HEK293 (cell line): Measurements from ENCODE around the gene SMIM22.
A peak's percentile ranks its signal among the peaks of the same experiment; 100 is the strongest.

ENCODE experiments used
- CTCF ChIA-PET: fragments of 350-600 bp; formaldehyde crosslinking; extraction: SDS; loops from one replicate; lab custom pipeline; 2021; ENCODE audit warnings: antibody characterized with exemption; lab: Yijun Ruan, JAX
- POLR2A ChIA-PET: fragments of 300-600 bp; formaldehyde crosslinking; extraction: SDS; loops from one replicate; lab custom pipeline; 2020; ENCODE audit warnings: antibody characterized with exemption, inconsistent platforms; lab: Yijun Ruan, JAX
- H3K27ac ChIP-seq: fragments of 200-500 bp; sonication (Bioruptor generic); 2 replicates; pipeline ENCODE4 v1.5.1; 2014; ENCODE audit warnings: low read depth, low read length, control low read depth, inconsistent platforms; ENCODE audit errors: extremely low read depth
- H3K36me3 ChIP-seq, 2 experiments: fragments of 200-500 bp in 1 of 2; sonication (Bioruptor generic) in 1 of 2; 1 replicate in 1 of 2; 2 replicates in 1 of 2; pipeline ENCODE4 v1.5.1; 2014 to 2017; ENCODE audit warnings: inconsistent platforms in 2 of 2, low read length in 2 of 2; ENCODE audit not compliant: control insufficient read depth in 2 of 2, insufficient read depth in 1 of 2
- H3K4me1 ChIP-seq: fragments of 200-500 bp; sonication (Bioruptor generic); 2 replicates; pipeline ENCODE4 v1.5.1; 2014; ENCODE audit warnings: mild to moderate bottlenecking, low read length, inconsistent platforms; ENCODE audit not compliant: control insufficient read depth, insufficient read depth
- H3K4me3 ChIP-seq: 2 replicates; pipeline ENCODE4 v1.5.1; 2011; ENCODE audit warnings: low read depth, mild to moderate bottlenecking, control low read depth, low read length, moderate library complexity
- H3K9me3 ChIP-seq: fragments of 200-500 bp; sonication (Bioruptor generic); 2 replicates; pipeline ENCODE4 v1.5.1; 2014; ENCODE audit warnings: low read depth, low read length, inconsistent platforms; ENCODE audit not compliant: control insufficient read depth, insufficient read depth
- FEZF1 ChIP-seq: fragments of 450-650 bp; formaldehyde crosslinking; IDR thresholded peaks from 2 replicates; pipeline ENCODE4 v1.5.1; 2016; ENCODE audit warnings: missing biosample characterization, missing genetic modification characterization
- MEIS1 ChIP-seq: sonication (generic); formaldehyde crosslinking; IDR thresholded peaks from 2 replicates; pipeline ENCODE4 v1.8.1; 2022; ENCODE audit warnings: missing genetic modification reagents, mild to moderate bottlenecking, borderline replicate concordance
- OSR2 ChIP-seq: fragments of 450-650 bp; formaldehyde crosslinking; IDR thresholded peaks from 2 replicates; pipeline ENCODE4 v1.5.1; 2016; ENCODE audit warnings: missing biosample characterization, missing genetic modification characterization
- PRDM4 ChIP-seq: fragments of 450-650 bp; formaldehyde crosslinking; IDR thresholded peaks from 2 replicates; pipeline ENCODE4 v1.5.1; 2017; ENCODE audit warnings: missing biosample characterization, missing genetic modification characterization
- SP7 ChIP-seq: fragments of 450-650 bp; formaldehyde crosslinking; IDR thresholded peaks from 2 replicates; pipeline ENCODE4 v1.5.1; 2016; ENCODE audit warnings: missing biosample characterization, missing genetic modification characterization
- ZBTB20 ChIP-seq: fragments of 450-650 bp; formaldehyde crosslinking; IDR thresholded peaks from 2 replicates; pipeline ENCODE4 v1.5.1; 2016; ENCODE audit warnings: missing biosample characterization, missing genetic modification characterization
- ZEB2 ChIP-seq: fragments of 450-650 bp; formaldehyde crosslinking; IDR thresholded peaks from 2 replicates; pipeline ENCODE4 v1.5.1; 2016; ENCODE audit warnings: missing biosample characterization, missing genetic modification characterization
- ZNF223 ChIP-seq: fragments of 450-650 bp; formaldehyde crosslinking; IDR thresholded peaks from 2 replicates; pipeline ENCODE4 v1.5.1; 2016; ENCODE audit warnings: missing biosample characterization, missing genetic modification characterization
- ZNF23 ChIP-seq: fragments of 450-650 bp; formaldehyde crosslinking; IDR thresholded peaks from 2 replicates; pipeline ENCODE4 v1.5.1; 2016; ENCODE audit warnings: missing biosample characterization, missing genetic modification characterization, borderline replicate concordance
- ZNF311 ChIP-seq: fragments of 450-650 bp; formaldehyde crosslinking; IDR thresholded peaks from 2 replicates; pipeline ENCODE4 v1.5.1; 2017; ENCODE audit warnings: missing biosample characterization, missing genetic modification characterization, borderline replicate concordance
- ZNF391 ChIP-seq: fragments of 450-650 bp; formaldehyde crosslinking; IDR thresholded peaks from 2 replicates; pipeline ENCODE4 v1.5.1; 2016; ENCODE audit warnings: low read depth, missing biosample characterization, missing genetic modification characterization, borderline replicate concordance
- ZNF398 ChIP-seq: fragments of 450-650 bp; formaldehyde crosslinking; IDR thresholded peaks from 2 replicates; pipeline ENCODE4 v1.5.1; 2017; ENCODE audit warnings: missing biosample characterization, missing genetic modification characterization
- ZNF473 ChIP-seq: fragments of 450-650 bp; formaldehyde crosslinking; IDR thresholded peaks from 2 replicates; pipeline ENCODE4 v1.5.1; 2017; ENCODE audit warnings: missing biosample characterization, missing genetic modification characterization
- ZNF48 ChIP-seq: fragments of 450-650 bp; formaldehyde crosslinking; IDR thresholded peaks from 2 replicates; pipeline ENCODE4 v1.5.1; 2016; ENCODE audit warnings: missing biosample characterization, missing genetic modification characterization
- ZNF558 ChIP-seq: fragments of 450-650 bp; formaldehyde crosslinking; IDR thresholded peaks from 2 replicates; pipeline ENCODE4 v1.5.1; 2016; ENCODE audit warnings: missing biosample characterization, missing genetic modification characterization
- ZNF645 ChIP-seq: fragments of 450-650 bp; formaldehyde crosslinking; IDR thresholded peaks from 2 replicates; pipeline ENCODE4; 2016; ENCODE audit warnings: missing biosample characterization, missing genetic modification characterization
- ZNF768 ChIP-seq: fragments of 450-650 bp; formaldehyde crosslinking; IDR thresholded peaks from 2 replicates; pipeline ENCODE4 v1.5.1; 2018; ENCODE audit warnings: missing biosample characterization, mild to moderate bottlenecking, missing genetic modification characterization
- ZNF791 ChIP-seq: fragments of 450-650 bp; formaldehyde crosslinking; IDR thresholded peaks from 2 replicates; pipeline ENCODE4 v1.5.1; 2016; ENCODE audit warnings: missing biosample characterization, missing genetic modification characterization
- ZSCAN23 ChIP-seq: fragments of 450-650 bp; formaldehyde crosslinking; IDR thresholded peaks from 2 replicates; pipeline ENCODE4 v1.5.1; 2016; ENCODE audit warnings: missing biosample characterization, missing genetic modification characterization
- ZSCAN4 ChIP-seq: fragments of 450-650 bp; formaldehyde crosslinking; IDR thresholded peaks from 2 replicates; pipeline ENCODE4 v1.5.1; 2017; ENCODE audit warnings: missing biosample characterization, missing genetic modification characterization
- TF ChIP-seq, protein P1 (sequence below): fragments of 450-650 bp; formaldehyde crosslinking; IDR thresholded peaks from 2 replicates; pipeline ENCODE4 v1.5.1; 2016; ENCODE audit warnings: missing biosample characterization, missing genetic modification characterization
- TF ChIP-seq, protein P2 (sequence below): fragments of 450-650 bp; IDR thresholded peaks from 2 replicates; pipeline ENCODE4 v1.5.1; 2018; ENCODE audit warnings: missing biosample characterization, missing genetic modification characterization

Gene SMIM22

GRCh38 chr16:4803401-4803844 lies 8.3 kb downstream of the SMIM22 start (continued):
- TF ChIP-seq ZNF398 (tag by site-specific recombination) (peak; percentile 21; the same call in 1 of the 2 replicates), ZNF791 (tag by site-specific recombination) (no peak), ZNF48 (tag by site-specific recombination) (no peak), SP7 (0 out of 2 replicates have a peak, but pooled peaks have one; percentile 15), ZNF311 (tag by site-specific recombination) (no peak)

DNA sequence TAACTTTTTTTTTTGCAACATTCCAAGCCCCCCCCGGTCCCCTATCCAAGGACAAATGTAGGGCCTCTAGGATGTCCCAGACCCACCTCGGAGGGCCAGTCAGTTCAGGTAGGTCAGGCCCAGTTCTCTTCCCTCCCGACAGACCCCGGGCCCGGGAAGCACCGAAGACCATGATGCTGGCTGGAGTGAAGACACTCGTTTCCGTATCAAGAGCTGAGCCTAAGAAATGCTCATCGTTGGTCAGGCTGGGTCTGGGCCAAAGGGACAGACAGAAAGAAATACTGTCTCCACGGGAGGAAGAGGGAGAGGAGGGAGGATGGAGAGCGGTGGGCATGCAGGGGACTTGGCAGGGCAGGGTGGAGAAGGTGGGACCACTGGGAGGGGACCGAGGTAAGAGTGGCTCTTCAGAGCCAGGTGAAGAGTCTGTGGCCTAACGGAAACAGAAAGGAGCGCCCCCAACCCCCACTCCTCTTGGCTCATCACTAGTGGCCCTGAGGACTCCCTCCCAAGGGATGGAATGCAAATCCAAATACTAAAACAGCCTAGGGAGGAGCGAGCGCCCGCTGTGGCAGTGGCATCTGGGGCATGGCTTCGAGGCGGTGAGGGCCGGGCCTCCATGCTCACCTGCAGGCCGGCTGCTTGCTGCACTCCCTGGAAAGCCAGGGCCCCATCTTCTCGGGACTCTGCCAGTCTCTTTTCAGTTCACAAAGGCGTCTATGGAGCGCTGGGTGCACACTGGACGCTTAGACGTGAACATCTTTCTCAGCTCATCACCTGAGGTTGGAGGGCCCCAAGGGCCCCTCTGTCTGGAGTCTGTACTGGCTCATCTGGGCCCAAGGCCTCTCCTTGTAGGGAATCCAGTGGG lies 9.0 kb downstream of the SMIM22 start:
- CTCF ChIA-PET: no interaction called here
- H3K4me1 ChIP-seq: peaks cover 3% of the 10 kb centered on the region; the same call in 1 of the 2 replicates
- no peak overlapping the region; the same call in 1 of the 2 replicates for H3K27ac ChIP-seq
- TF ChIP-seq FEZF1 (tag by site-specific recombination) (no peak), ZNF558 (tag by site-specific recombination) (no peak), ZNF645 (tag by site-specific recombination) (no peak), ZSCAN4 (tag by site-specific recombination) (no peak), ZBTB20 (tag by site-specific recombination) (peak; percentile 10; the same call in 1 of the 2 replicates), ZNF768 (no peak), ZNF223 (tag by site-specific recombination) (no peak), ZNF391 (tag by site-specific recombination) (no peak), ZEB2 (tag by site-specific recombination) (0 out of 2 replicates have a peak, but pooled peaks have one; percentile 18), ZSCAN23 (tag by site-specific recombination) (no peak), OSR2 (no peak), ZNF23 (tag by site-specific recombination) (no peak)
- TF ChIP-seq, all 188 proteins: peak for 2
- peaks cover 23 to 54% of the 10 kb centered on the region in 2 experiments for H3K36me3 ChIP-seq
- POLR2A ChIA-PET: interaction anchor here (0.6 to 1.2 kb wide), 2 partner anchors 35 to 39 kb away, joined by 3 to 4 read pairs; no protein-coding TSS in a partner anchor
- H3K4me3 ChIP-seq: no peak overlapping the region
- no peaks in the 10 kb centered on the region for H3K9me3 ChIP-seq

DNA sequence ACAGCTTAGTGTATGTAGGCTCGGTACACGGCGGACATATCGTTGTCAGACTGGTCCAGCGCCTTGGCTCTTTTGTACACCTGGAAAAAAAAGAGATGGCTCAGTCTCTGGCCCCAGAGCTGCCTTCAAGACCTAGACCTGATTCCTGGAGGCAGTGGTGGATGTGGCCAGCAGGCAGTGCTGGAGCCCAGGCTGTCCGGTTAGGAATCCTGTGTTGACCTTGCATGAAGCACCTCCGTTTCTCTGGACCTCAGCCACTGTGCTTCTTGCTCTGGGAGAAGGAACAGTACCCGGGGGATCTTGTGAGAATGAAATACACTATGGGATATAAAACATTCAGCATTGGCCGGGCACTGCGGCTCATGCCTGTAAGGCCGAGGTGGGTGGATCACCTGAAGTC lies 10.1 kb downstream of the SMIM22 start:
- Histone ChIP-seq H3K36me3 (peaks cover 34 to 49% of the 10 kb centered on the region in 2 experiments), H3K9me3 (no peaks in the 10 kb centered on the region), H3K4me1 (peaks cover 3% of the 10 kb centered on the region; the same call in 1 of the 2 replicates), H3K4me3 (no peak overlapping the region), H3K27ac (no peak overlapping the region)
- ChIA-PET POLR2A (interaction anchor here (1.2 kb wide), 1 partner anchor 36 kb away, joined by 3 read pairs; no protein-coding TSS in a partner anchor), CTCF (no interaction called here)
- no peak for TF ChIP-seq MEIS1
- TF ChIP-seq PRDM4 (tag by site-specific recombination): no peak
- TF ChIP-seq ZNF473: no peak
- TF ChIP-seq, protein P1, sequence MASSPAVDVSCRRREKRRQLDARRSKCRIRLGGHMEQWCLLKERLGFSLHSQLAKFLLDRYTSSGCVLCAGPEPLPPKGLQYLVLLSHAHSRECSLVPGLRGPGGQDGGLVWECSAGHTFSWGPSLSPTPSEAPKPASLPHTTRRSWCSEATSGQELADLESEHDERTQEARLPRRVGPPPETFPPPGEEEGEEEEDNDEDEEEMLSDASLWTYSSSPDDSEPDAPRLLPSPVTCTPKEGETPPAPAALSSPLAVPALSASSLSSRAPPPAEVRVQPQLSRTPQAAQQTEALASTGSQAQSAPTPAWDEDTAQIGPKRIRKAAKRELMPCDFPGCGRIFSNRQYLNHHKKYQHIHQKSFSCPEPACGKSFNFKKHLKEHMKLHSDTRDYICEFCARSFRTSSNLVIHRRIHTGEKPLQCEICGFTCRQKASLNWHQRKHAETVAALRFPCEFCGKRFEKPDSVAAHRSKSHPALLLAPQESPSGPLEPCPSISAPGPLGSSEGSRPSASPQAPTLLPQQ: no peak
- TF ChIP-seq, protein P2, sequence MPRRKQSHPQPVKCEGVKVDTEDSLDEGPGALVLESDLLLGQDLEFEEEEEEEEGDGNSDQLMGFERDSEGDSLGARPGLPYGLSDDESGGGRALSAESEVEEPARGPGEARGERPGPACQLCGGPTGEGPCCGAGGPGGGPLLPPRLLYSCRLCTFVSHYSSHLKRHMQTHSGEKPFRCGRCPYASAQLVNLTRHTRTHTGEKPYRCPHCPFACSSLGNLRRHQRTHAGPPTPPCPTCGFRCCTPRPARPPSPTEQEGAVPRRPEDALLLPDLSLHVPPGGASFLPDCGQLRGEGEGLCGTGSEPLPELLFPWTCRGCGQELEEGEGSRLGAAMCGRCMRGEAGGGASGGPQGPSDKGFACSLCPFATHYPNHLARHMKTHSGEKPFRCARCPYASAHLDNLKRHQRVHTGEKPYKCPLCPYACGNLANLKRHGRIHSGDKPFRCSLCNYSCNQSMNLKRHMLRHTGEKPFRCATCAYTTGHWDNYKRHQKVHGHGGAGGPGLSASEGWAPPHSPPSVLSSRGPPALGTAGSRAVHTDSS: no peak
